Osteoblast (primary cell): ENCODE results near the gene JMJD4. TPM values are rescaled to one million over a fixed set of nuclear protein-coding genes. Genes with fewer than 3 reads are reported as not detected.
A peak's percentile ranks its signal among the peaks of the same experiment; 100 is the strongest.

Experiments used
- DNase-seq: peaks from one replicate; pipeline ENCODE4 v3.0.0; 2011; ENCODE audit warnings: low spot score, mixed read lengths; ENCODE audit not compliant: insufficient read length; ENCODE audit errors: missing footprints
- H2AFZ ChIP-seq: 2 replicates; pipeline ENCODE4 v1.6.0; 2011; ENCODE audit warnings: mild to moderate bottlenecking, low read length
- H3K27ac ChIP-seq: 2 replicates; pipeline ENCODE4 v1.5.1; 2011; ENCODE audit warnings: mild to moderate bottlenecking, low read depth, low read length, moderate library complexity
- H3K27me3 ChIP-seq: 2 replicates; pipeline ENCODE4 v1.6.0; 2012; ENCODE audit warnings: mild to moderate bottlenecking, control low read depth, inconsistent platforms, low read length, moderate library complexity; ENCODE audit not compliant: insufficient read depth
- H3K36me3 ChIP-seq: 2 replicates; pipeline ENCODE4 v1.5.1; 2011; ENCODE audit warnings: mild to moderate bottlenecking, low read length, control low read depth, moderate library complexity; ENCODE audit not compliant: insufficient read depth
- H3K4me1 ChIP-seq: 2 replicates; pipeline ENCODE4 v1.5.1; 2011; ENCODE audit warnings: mild to moderate bottlenecking, low read length, control low read depth, moderate library complexity; ENCODE audit not compliant: insufficient read depth
- H3K4me2 ChIP-seq: 2 replicates; pipeline ENCODE4 v1.6.0; 2011; ENCODE audit warnings: mild to moderate bottlenecking, low read length; ENCODE audit not compliant: insufficient read depth
- H3K4me3 ChIP-seq: fragments of 200-600 bp; sonication (generic); 3 replicates; pipeline ENCODE4 v1.5.1; 2012; ENCODE audit warnings: mild to moderate bottlenecking, low read length, inconsistent platforms; ENCODE audit not compliant: insufficient read depth
- H3K79me2 ChIP-seq: 2 replicates; pipeline ENCODE4 v1.6.0; 2012; ENCODE audit warnings: mild to moderate bottlenecking, low read length, control low read depth, inconsistent platforms; ENCODE audit not compliant: insufficient read depth
- H3K9me3 ChIP-seq: 2 replicates; pipeline ENCODE4 v1.5.1; 2011; ENCODE audit warnings: low read depth, low read length, control low read depth
- H4K20me1 ChIP-seq: 2 replicates; pipeline ENCODE4 v1.6.0; 2012; ENCODE audit warnings: mild to moderate bottlenecking, low read length, control low read depth; ENCODE audit not compliant: insufficient read depth
- total RNA-seq: library from RNA; depleted of rRNA; stranded (reverse); fragments of >200 nt; gene quantifications from 2 replicates; pipeline ENCODE4 v1.2.3, GENCODE V29; 2012
- TF ChIP-seq, protein P1 (sequence below): IDR thresholded peaks from 2 replicates; pipeline ENCODE4 v1.5.1; 2011; ENCODE audit warnings: mild to moderate bottlenecking, low read depth, low read length, moderate library complexity; ENCODE audit errors: extremely low read depth

Gene JMJD4
- total RNA-seq, 1 donor, result 27.5 TPM

DNA sequence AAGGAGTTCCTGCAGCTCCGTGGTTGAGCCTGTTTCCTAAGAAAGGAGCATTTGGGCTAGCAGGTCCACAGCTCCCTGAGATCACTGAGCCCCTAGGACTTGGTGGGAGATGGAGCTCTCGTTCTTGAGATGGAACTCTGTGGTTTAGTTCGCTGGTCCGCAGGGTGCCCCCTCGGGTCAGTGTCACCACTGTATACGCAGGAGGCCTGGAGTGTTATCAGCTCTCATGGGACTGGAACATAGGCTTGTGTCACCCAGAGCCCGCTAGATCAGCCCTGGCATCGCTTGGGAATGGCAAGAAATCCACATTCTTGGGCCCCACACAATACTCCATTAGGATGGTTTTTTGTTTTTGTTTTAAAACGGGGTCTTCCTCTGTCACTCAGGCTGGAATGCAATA is 3.7 kb upstream of the JMJD4 start:
- no peak for DNase-seq
- TF ChIP-seq, protein P1, sequence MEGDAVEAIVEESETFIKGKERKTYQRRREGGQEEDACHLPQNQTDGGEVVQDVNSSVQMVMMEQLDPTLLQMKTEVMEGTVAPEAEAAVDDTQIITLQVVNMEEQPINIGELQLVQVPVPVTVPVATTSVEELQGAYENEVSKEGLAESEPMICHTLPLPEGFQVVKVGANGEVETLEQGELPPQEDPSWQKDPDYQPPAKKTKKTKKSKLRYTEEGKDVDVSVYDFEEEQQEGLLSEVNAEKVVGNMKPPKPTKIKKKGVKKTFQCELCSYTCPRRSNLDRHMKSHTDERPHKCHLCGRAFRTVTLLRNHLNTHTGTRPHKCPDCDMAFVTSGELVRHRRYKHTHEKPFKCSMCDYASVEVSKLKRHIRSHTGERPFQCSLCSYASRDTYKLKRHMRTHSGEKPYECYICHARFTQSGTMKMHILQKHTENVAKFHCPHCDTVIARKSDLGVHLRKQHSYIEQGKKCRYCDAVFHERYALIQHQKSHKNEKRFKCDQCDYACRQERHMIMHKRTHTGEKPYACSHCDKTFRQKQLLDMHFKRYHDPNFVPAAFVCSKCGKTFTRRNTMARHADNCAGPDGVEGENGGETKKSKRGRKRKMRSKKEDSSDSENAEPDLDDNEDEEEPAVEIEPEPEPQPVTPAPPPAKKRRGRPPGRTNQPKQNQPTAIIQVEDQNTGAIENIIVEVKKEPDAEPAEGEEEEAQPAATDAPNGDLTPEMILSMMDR, result no peak
- peaks cover 53% of the 10 kb centered on the region for H4K20me1 ChIP-seq

DNA sequence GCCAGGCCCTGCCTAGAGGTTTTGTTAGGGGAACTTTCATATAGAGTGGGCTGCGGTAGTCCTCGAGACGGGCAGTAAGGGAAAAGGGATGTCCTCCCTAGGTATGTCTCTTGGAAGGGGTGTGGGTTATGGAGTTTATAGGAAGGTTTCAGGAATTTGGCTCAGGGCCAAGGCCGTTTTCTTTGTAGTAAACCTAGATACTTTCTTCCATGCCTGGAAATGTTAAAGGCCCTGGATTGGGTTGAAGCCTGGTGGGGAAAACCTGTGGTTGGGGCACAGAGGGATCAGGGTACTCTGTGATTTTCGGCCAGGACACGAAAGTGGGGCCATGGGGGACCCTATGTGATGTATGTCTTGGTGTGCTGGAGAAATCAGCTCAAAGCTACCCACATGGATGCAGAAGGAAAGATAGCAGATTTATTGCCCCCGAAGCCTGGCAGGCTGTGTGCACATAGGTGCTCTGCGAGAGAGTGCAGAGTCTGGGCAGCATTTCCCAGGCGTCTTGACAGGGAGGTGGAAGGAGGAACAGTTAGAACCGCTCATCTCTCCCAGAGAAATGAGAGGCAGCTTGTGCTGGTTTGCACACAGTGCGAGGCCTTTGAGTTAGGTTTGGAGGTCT is 1.8 kb upstream of the JMJD4 start:
- Histone ChIP-seq H3K36me3 (peaks cover 12% of the 10 kb centered on the region), H3K9me3 (no peaks in the 10 kb centered on the region), H3K4me2 (no peak overlapping the region), H2AFZ (no peak overlapping the region), H3K27ac (no peak overlapping the region), H4K20me1 (peaks cover 48% of the 10 kb centered on the region), H3K27me3 (no peaks in the 10 kb centered on the region), H3K79me2 (peaks cover 88% of the 10 kb centered on the region), H3K4me1 (peaks cover 13% of the 10 kb centered on the region), H3K4me3 (no peak overlapping the region)
- DNase-seq, result peak; percentile 27
- TF ChIP-seq, protein P1, result no peak

More for the DNA sequence above, 3.7 kb upstream of the JMJD4 start:
- no peaks in the 10 kb centered on the region for H3K9me3 ChIP-seq
- H3K36me3 ChIP-seq, result no peaks in the 10 kb centered on the region
- H3K79me2 ChIP-seq, result peaks cover 92% of the 10 kb centered on the region
- no peak overlapping the region for H3K4me3 ChIP-seq
- no peak overlapping the region for H3K4me2 ChIP-seq
- no peak overlapping the region for H2AFZ ChIP-seq
- H3K27ac ChIP-seq, result no peak overlapping the region
- H3K27me3 ChIP-seq, result no peaks in the 10 kb centered on the region
- H3K4me1 ChIP-seq, result peaks cover 12% of the 10 kb centered on the region

DNA sequence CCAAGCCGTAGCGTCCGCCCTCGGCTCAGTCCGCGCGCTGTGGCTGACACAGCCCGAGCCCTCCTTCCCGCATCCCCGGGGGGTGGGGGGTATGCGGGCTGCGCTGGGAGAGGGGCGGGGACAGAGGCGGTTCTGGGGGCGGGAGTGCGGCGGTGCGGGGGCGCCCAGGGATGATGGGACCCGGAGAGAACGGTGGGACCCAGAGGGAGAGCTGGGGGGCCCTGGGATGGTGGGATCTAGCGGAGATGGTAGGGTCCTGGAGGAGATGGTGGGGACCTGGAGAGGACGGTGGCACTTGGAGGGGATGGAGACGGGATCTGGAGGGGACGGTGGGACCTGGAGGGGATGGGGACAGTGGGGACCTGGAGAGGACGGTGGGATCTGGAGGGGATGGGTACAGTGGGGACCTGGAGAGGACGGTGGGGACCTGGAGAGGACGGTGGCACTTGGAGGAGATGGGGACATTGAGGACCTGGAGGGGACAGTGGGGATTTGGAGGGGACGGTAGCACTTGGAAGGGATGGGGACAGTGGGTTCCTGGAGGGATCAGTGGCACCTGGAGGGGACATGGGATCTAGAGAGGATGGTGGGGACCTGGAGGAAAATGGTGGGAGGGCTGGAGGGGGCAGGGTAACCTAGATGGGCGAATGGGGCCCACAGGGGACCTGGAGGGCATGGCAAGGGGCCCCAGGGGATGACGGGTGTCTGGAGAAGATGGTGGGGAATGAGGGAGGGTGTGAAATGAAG is 610 bp upstream of the JMJD4 start:
- Histone ChIP-seq H3K36me3 (peaks cover 15% of the 10 kb centered on the region), H3K4me1 (peaks cover 13% of the 10 kb centered on the region), H3K27ac (peak overlapping the region; percentile 61), H3K4me2 (peak overlapping the region; percentile 90), H3K27me3 (no peaks in the 10 kb centered on the region), H4K20me1 (peaks cover 43% of the 10 kb centered on the region), H3K9me3 (no peaks in the 10 kb centered on the region), H3K79me2 (peaks cover 78% of the 10 kb centered on the region), H3K4me3 (peak overlapping the region; percentile 93), H2AFZ (peak overlapping the region; percentile 93)
- DNase-seq, result no peak
- TF ChIP-seq, protein P1, result no peak

DNA sequence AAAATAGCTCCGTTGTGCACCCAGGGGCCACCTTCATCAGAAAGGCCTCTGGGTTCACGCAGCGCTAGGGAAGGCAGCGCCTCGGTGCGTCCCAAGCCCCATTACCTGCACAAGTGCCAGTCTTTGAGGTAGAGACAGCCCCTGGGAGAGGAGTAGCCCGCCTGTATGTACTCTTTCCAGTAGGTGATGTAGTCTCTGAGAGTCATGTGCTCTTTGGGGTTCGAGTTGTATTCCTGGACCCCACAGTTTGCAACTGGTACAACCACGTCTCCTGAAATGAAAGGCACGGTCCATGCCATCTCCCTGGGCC is 601 bp downstream of the JMJD4 start:
- Histone ChIP-seq H3K79me2 (peaks cover 66% of the 10 kb centered on the region), H3K4me1 (peaks cover 13% of the 10 kb centered on the region)
- TF ChIP-seq, protein P1, result no peak

More for the DNA sequence above, 601 bp downstream of the JMJD4 start:
- peak; percentile 84 for DNase-seq
- Histone ChIP-seq H2AFZ (peak overlapping the region; percentile 90), H3K27me3 (no peaks in the 10 kb centered on the region), H3K27ac (peak overlapping the region; percentile 61), H3K4me2 (peak overlapping the region; percentile 90), H3K36me3 (peaks cover 15% of the 10 kb centered on the region), H3K4me3 (peak overlapping the region; percentile 93), H4K20me1 (peaks cover 41% of the 10 kb centered on the region), H3K9me3 (no peaks in the 10 kb centered on the region)
